ENCODE results near the gene TRIM10.

Gene TRIM10

GRCh38 chr6:30111266-30111856 lies 49.6 kb downstream of the TRIM10 start:
- Histone ChIP-seq H3K27me3 (ENCODE audit: control insufficient read depth, insufficient read depth, low read length, poor library complexity, severe bottlenecking) (peaks cover 51% of the 10 kb centered on the region), H3K4me1 (ENCODE audit: control insufficient read depth, insufficient read depth, low read length) (no peaks in the 10 kb centered on the region), H3K4me3 (ENCODE audit: insufficient read depth, low read depth, low read length) (no peak overlapping the region), H3K9me3 (ENCODE audit: control insufficient read depth, low read length) (no peaks in the 10 kb centered on the region), H3K27ac (ENCODE audit: insufficient read depth, low read depth, low read length, poor library complexity, severe bottlenecking) (no peak overlapping the region), H3K36me3 (ENCODE audit: control insufficient read depth, insufficient read depth, low read length) (no peaks in the 10 kb centered on the region)
- 90 to 91% methylated on average over 27 of the region's 27 CpGs for WGBS, 2 experiments

- Histone ChIP-seq H3K36me3 (ENCODE audit: control insufficient read depth, insufficient read depth, low read length) (no peaks in the 10 kb centered on the region), H3K4me3 (ENCODE audit: insufficient read depth, low read depth, low read length) (no peak overlapping the region), H3K27me3 (ENCODE audit: control insufficient read depth, insufficient read depth, low read length, poor library complexity, severe bottlenecking) (peaks cover 66% of the 10 kb centered on the region), H3K9me3 (ENCODE audit: control insufficient read depth, low read length) (no peaks in the 10 kb centered on the region), H3K27ac (ENCODE audit: insufficient read depth, low read depth, low read length, poor library complexity, severe bottlenecking) (no peak overlapping the region), H3K4me1 (ENCODE audit: control insufficient read depth, insufficient read depth, low read length) (no peaks in the 10 kb centered on the region)
- WGBS, 2 experiments: 53 to 63% methylated on average over 2 of the region's 2 CpGs
Measured at GRCh38 chr6:30104661-30105060, 56.4 kb downstream of the TRIM10 start.

GRCh38 chr6:30103872-30104179 lies 57.2 kb downstream of the TRIM10 start:
- no peaks in the 10 kb centered on the region for H3K4me1 ChIP-seq (ENCODE audit: control insufficient read depth, insufficient read depth, low read length)
- H3K27ac ChIP-seq (ENCODE audit: insufficient read depth, low read depth, low read length, poor library complexity, severe bottlenecking): no peak overlapping the region
- H3K27me3 ChIP-seq (ENCODE audit: control insufficient read depth, insufficient read depth, low read length, poor library complexity, severe bottlenecking): peaks cover 69% of the 10 kb centered on the region
- no peaks in the 10 kb centered on the region for H3K9me3 ChIP-seq (ENCODE audit: control insufficient read depth, low read length)
- no peak overlapping the region for H3K4me3 ChIP-seq (ENCODE audit: insufficient read depth, low read depth, low read length)
- WGBS, 2 experiments: 57 to 61% methylated on average over 2 to 3 of the region's 3 CpGs
- no peaks in the 10 kb centered on the region for H3K36me3 ChIP-seq (ENCODE audit: control insufficient read depth, insufficient read depth, low read length)

- 14% methylated on average over 36 of the region's 36 CpGs for WGBS, 2 experiments
- H3K27me3 ChIP-seq (ENCODE audit: control insufficient read depth, insufficient read depth, low read length, poor library complexity, severe bottlenecking): peaks cover 75% of the 10 kb centered on the region
- no peak overlapping the region for H3K27ac ChIP-seq (ENCODE audit: insufficient read depth, low read depth, low read length, poor library complexity, severe bottlenecking)
- peak overlapping the region; percentile 23 for H3K4me3 ChIP-seq (ENCODE audit: insufficient read depth, low read depth, low read length)
- no peaks in the 10 kb centered on the region for H3K9me3 ChIP-seq (ENCODE audit: control insufficient read depth, low read length)
- no peaks in the 10 kb centered on the region for H3K36me3 ChIP-seq (ENCODE audit: control insufficient read depth, insufficient read depth, low read length)
- H3K4me1 ChIP-seq (ENCODE audit: control insufficient read depth, insufficient read depth, low read length): no peaks in the 10 kb centered on the region
Measured at GRCh38 chr6:30102970-30103871, 57.8 kb downstream of the TRIM10 start.

- Histone ChIP-seq H3K4me1 (ENCODE audit: control insufficient read depth, insufficient read depth, low read length) (no peaks in the 10 kb centered on the region), H3K27ac (ENCODE audit: insufficient read depth, low read depth, low read length, poor library complexity, severe bottlenecking) (no peak overlapping the region), H3K27me3 (ENCODE audit: control insufficient read depth, insufficient read depth, low read length, poor library complexity, severe bottlenecking) (peaks cover 79% of the 10 kb centered on the region), H3K9me3 (ENCODE audit: control insufficient read depth, low read length) (no peaks in the 10 kb centered on the region), H3K36me3 (ENCODE audit: control insufficient read depth, insufficient read depth, low read length) (no peaks in the 10 kb centered on the region), H3K4me3 (ENCODE audit: insufficient read depth, low read depth, low read length) (peak overlapping the region; percentile 3)
- 40 to 48% methylated on average over 14 to 15 of the region's 15 CpGs for WGBS, 2 experiments
Measured at GRCh38 chr6:30102414-30102969, 58.5 kb downstream of the TRIM10 start.

Measured in ectodermal cell (in vitro differentiated cells).